Prostate gland (tissue), 2 donors: ENCODE results near the gene CHRNA10. TPM values are rescaled to one million over a fixed set of nuclear protein-coding genes. Genes with fewer than 3 reads are reported as not detected.

Source experiments
- DNase-seq: peaks from one replicate; pipeline ENCODE4 v3.0.0-alpha.2; 2019; ENCODE audit warnings: low spot score
- H3K27ac ChIP-seq, 2 donors: fragments of 200-600 bp; sonication (generic); 2 replicates each; pipeline ENCODE4 v1.5.1; 2017 to 2019
- H3K27me3 ChIP-seq: fragments of 200-600 bp; sonication (generic); replicated peaks from 2 replicates; pipeline ENCODE4 v1.5.1; 2019; ENCODE audit not compliant: insufficient read depth
- H3K36me3 ChIP-seq, 2 donors: fragments of 200-600 bp; sonication (generic); 1 replicate in 1 of 2; 2 replicates in 1 of 2; pipeline versions ENCODE4 v1.5.1 to v1.8.1; 2017 to 2019
- H3K4me1 ChIP-seq: fragments of 200-600 bp; sonication (generic); replicated peaks from 2 replicates; pipeline ENCODE4 v1.5.1; 2019
- H3K4me3 ChIP-seq, 2 donors: fragments of 200-600 bp; sonication (generic); 2 replicates each; pipeline ENCODE4 v1.5.1; 2017 to 2019
- H3K9me3 ChIP-seq: fragments of 200-600 bp; sonication (generic); 2 replicates; pipeline ENCODE4 v1.5.1; 2017
- POLR2A ChIP-seq: fragments of 450-650 bp; IDR thresholded peaks from one replicate; pipeline ENCODE4 v1.6.1; 2016; ENCODE audit warnings: antibody characterized with exemption, mild to moderate bottlenecking
- POLR2AphosphoS5 ChIP-seq: sonication (generic); formaldehyde crosslinking; IDR thresholded peaks from one replicate; pipeline ENCODE4 v1.6.1; 2017; ENCODE audit warnings: antibody characterized with exemption
- WGBS: methylation state at CpG from one replicate; pipeline ENCODE4 v1.1.5; 2018; 5-methylcytosine and 5-hydroxymethylcytosine counted together
- intact Hi-C: fragments of 100-400 bp; cut with DNase I; formaldehyde crosslinking; loops from one replicate; pipeline ENCODE4 v1.14.2; 2022
- total RNA-seq, 2 donors: library from RNA; depleted of rRNA; stranded (reverse); fragments of >200 nt; gene quantifications; one replicate each; pipeline ENCODE4 v1.1.0, GENCODE V29; 2016
- TF ChIP-seq, protein P1 (sequence below), 4 experiments: fragments of 200-600 bp in 2 of 4; fragments of 450-650 bp in 2 of 4; sonication (generic) in 2 of 4; IDR thresholded peaks; 1 replicate in 3 of 4; 2 replicates in 1 of 4; pipeline ENCODE4 v1.5.1; 2016 to 2019; ENCODE audit warnings: antibody characterized with exemption in 4 of 4, mild to moderate bottlenecking in 2 of 4, moderate library complexity in 2 of 4

The CHRNA10 gene
- total RNA-seq, 2 donors from 2014 or later, result 0.74 to 0.96 TPM

DNA sequence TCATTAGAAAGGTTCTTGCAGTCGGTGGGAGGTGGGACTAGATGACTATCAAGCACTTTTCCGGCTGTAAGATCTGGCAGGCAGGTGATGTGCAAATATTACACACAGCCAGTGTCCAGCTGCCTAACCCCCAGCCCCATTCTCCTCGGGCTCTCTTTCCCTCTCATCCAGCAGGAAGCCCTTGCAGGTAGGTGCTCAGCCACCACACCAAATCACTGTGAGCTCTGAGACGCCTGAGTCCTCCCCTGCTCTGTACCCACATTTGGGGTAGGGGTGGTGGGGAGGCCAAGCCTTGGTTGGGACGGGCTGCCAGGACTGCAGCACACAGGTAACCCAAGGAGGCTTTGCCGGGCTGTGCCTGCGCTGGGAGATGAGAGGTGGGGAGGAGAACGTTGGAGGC lies 30.0 kb downstream of the CHRNA10 start:
- intact Hi-C loops, result no loop called here
- no peak overlapping the region for H3K27ac ChIP-seq
- DNase-seq, result no peak
- no peak overlapping the region for H3K4me3 ChIP-seq
- H3K9me3 ChIP-seq, result no peaks in the 10 kb centered on the region
- H3K27me3 ChIP-seq, result no peaks in the 10 kb centered on the region
- TF ChIP-seq, protein P1, sequence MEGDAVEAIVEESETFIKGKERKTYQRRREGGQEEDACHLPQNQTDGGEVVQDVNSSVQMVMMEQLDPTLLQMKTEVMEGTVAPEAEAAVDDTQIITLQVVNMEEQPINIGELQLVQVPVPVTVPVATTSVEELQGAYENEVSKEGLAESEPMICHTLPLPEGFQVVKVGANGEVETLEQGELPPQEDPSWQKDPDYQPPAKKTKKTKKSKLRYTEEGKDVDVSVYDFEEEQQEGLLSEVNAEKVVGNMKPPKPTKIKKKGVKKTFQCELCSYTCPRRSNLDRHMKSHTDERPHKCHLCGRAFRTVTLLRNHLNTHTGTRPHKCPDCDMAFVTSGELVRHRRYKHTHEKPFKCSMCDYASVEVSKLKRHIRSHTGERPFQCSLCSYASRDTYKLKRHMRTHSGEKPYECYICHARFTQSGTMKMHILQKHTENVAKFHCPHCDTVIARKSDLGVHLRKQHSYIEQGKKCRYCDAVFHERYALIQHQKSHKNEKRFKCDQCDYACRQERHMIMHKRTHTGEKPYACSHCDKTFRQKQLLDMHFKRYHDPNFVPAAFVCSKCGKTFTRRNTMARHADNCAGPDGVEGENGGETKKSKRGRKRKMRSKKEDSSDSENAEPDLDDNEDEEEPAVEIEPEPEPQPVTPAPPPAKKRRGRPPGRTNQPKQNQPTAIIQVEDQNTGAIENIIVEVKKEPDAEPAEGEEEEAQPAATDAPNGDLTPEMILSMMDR (IDR thresholded peaks at IDR 0.05), result no peak
- TF ChIP-seq POLR2AphosphoS5 (no peak), POLR2A (no peak)
- no peaks in the 10 kb centered on the region for H3K4me1 ChIP-seq
- no peaks in the 10 kb centered on the region for H3K36me3 ChIP-seq
- 58% methylated on average over 8 of the region's 8 CpGs for WGBS

DNA sequence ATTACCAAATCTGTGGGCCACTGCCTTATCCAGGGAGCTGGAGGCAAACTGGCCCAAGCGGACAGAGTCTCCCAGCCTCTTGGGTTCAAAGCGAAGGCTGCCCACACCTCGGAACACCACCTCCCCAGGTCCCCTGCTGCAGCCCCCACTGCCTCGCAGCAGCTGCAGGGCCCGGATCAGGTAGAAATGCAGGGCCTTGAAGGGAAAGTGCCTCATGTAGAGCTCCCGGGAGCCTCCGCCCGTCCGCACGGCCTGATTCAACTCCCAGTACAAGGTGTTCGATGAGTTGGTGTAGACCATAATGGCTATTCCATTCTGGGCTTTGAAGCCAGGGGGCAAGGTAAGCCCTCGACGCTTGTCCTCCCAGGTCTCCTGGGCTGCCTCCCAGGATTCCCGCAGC lies 31.3 kb downstream of the CHRNA10 start:
- intact Hi-C loops, result no loop called here
- DNase-seq, result no peak
- H3K4me3 ChIP-seq, result no peak overlapping the region
- H3K27me3 ChIP-seq, result no peaks in the 10 kb centered on the region
- H3K4me1 ChIP-seq, result no peaks in the 10 kb centered on the region
- WGBS, result 96% methylated on average over 14 of the region's 14 CpGs
- H3K9me3 ChIP-seq, result no peaks in the 10 kb centered on the region
- no peak overlapping the region for H3K27ac ChIP-seq
- TF ChIP-seq, protein P1 (IDR thresholded peaks at IDR 0.05), result no peak
- no peak for TF ChIP-seq POLR2AphosphoS5
- TF ChIP-seq POLR2A, result no peak
- H3K36me3 ChIP-seq, result no peaks in the 10 kb centered on the region

DNA sequence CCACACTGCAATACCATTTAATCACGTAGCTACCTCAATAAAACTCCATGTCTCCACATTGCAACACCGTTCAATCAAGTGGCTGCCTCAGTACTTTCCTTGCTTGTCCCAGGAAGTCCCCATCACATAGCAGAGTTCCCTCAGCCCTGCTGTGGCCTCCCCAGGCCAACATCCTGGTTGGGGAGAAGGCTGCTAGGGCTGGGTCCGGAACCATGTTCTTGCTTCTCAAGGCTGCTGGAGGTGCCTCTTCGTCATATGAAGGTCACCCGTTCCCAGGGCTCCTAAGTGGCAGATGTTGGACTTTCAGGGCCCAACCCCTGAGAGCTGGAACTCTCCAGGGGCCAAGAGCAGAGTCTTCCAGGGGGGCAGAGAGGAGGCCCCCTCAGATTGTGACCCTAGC lies 32.7 kb downstream of the CHRNA10 start:
- H3K4me3 ChIP-seq, result no peak overlapping the region
- no peaks in the 10 kb centered on the region for H3K4me1 ChIP-seq
- DNase-seq, result no peak
- no peak overlapping the region for H3K27ac ChIP-seq
- no peaks in the 10 kb centered on the region for H3K9me3 ChIP-seq
- H3K36me3 ChIP-seq, result no peaks in the 10 kb centered on the region
- TF ChIP-seq POLR2AphosphoS5 (no peak), POLR2A (no peak)
- TF ChIP-seq, protein P1 (IDR thresholded peaks at IDR 0.05), result no peak
- intact Hi-C loops, result no loop called here
- H3K27me3 ChIP-seq, result no peaks in the 10 kb centered on the region
- WGBS, result 97% methylated on average over 4 of the region's 5 CpGs

DNA sequence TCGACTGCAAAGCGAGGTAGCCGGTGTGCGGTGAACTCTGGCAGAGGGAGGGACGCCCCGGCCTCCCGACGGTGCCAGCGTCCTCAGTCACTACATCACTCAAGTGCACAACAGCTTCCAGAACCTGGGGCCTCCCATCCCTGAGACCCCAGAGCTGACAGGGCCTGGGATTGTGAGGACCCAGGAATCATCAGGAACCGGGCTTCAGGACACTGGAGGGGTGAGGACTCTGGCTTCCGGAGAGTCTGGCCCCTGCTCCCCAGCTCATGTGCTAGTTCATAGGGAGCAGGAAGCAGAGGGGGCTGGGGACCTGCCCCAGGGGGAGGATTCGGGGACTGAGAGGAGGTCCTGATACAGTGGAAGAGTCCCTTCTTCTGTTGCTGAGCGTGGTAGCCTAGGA lies 34.0 kb downstream of the CHRNA10 start:
- WGBS, result 85% methylated on average over 13 of the region's 13 CpGs
- DNase-seq, result no peak
- intact Hi-C loops, result no loop called here

More for the DNA sequence above, 34.0 kb downstream of the CHRNA10 start:
- H3K36me3 ChIP-seq, result no peaks in the 10 kb centered on the region
- no peaks in the 10 kb centered on the region for H3K4me1 ChIP-seq
- H3K27ac ChIP-seq, result no peak overlapping the region
- no peaks in the 10 kb centered on the region for H3K9me3 ChIP-seq
- TF ChIP-seq POLR2AphosphoS5, result no peak
- TF ChIP-seq POLR2A, result no peak
- TF ChIP-seq, protein P1 (IDR thresholded peaks at IDR 0.05), result no peak
- no peaks in the 10 kb centered on the region for H3K27me3 ChIP-seq
- no peak overlapping the region for H3K4me3 ChIP-seq
